Esophagus muscularis mucosa (tissue), 4 donors: ENCODE results near the gene PTPRN2. TPM values are rescaled to one million over a fixed set of nuclear protein-coding genes. Genes with fewer than 3 reads are reported as not detected.
A peak's percentile ranks its signal among the peaks of the same experiment; 100 is the strongest.

Experiments used
- DNase-seq: peaks from one replicate; pipeline ENCODE4 v3.0.0-alpha.2; 2017; ENCODE audit errors: extremely low spot score
- H3K27ac ChIP-seq, 4 donors: fragments of 200-600 bp; sonication (generic); replicated peaks in 1 of 4; 1 replicate in 3 of 4; 2 replicates in 1 of 4; pipeline ENCODE4 v1.5.1; 2016 to 2019; ENCODE audit warnings: mild to moderate bottlenecking in 1 of 4
- H3K27me3 ChIP-seq, 4 donors: fragments of 200-600 bp; sonication (generic); one replicate each; pipeline versions ENCODE4 v1.5.1 to v1.6.0; 2016 to 2019
- H3K36me3 ChIP-seq, 4 donors: fragments of 200-600 bp; sonication (generic); one replicate each; pipeline ENCODE4 v1.5.1; 2016 to 2019
- H3K4me1 ChIP-seq, 4 donors: fragments of 200-600 bp; sonication (generic); one replicate each; pipeline ENCODE4 v1.5.1; 2016 to 2019
- H3K4me3 ChIP-seq, 4 donors: fragments of 200-600 bp; sonication (generic); 1 replicate in 2 of 4; 2 replicates in 2 of 4; pipeline ENCODE4 v1.5.1; 2016 to 2019; ENCODE audit warnings: mild to moderate bottlenecking in 4 of 4, moderate library complexity in 1 of 4
- H3K9me3 ChIP-seq, 4 donors: fragments of 200-600 bp; sonication (generic); 1 replicate in 3 of 4; 2 replicates in 1 of 4; pipeline ENCODE4 v1.5.1; 2016 to 2019
- EP300 ChIP-seq: sonication (generic); formaldehyde crosslinking; IDR thresholded peaks from one replicate; pipeline ENCODE4 v1.6.1; 2017; ENCODE audit warnings: antibody characterized with exemption
- POLR2A ChIP-seq: fragments of 450-650 bp; IDR thresholded peaks from one replicate; pipeline ENCODE4 v1.6.1; 2017; ENCODE audit warnings: antibody characterized with exemption, moderate library complexity, mild to moderate bottlenecking, low read depth
- POLR2AphosphoS5 ChIP-seq, 2 donors: sonication (generic); formaldehyde crosslinking; IDR thresholded peaks; one replicate each; pipeline ENCODE4 v1.6.1; 2017; ENCODE audit warnings: antibody characterized with exemption in 2 of 2
- WGBS: methylation state at CpG from one replicate; pipeline ENCODE4 v1.1.5; 2018; 5-methylcytosine and 5-hydroxymethylcytosine counted together
- intact Hi-C: fragments of 100-400 bp; cut with DNase I; formaldehyde crosslinking; loops from one replicate; pipeline ENCODE4 v1.15.1; 2023
- total RNA-seq, 4 donors: library from RNA; depleted of rRNA; stranded (reverse); fragments of >200 nt; gene quantifications; one replicate each; pipeline versions ENCODE4 v1.1.0 to v1.2.1, GENCODE V29; 2016
- TF ChIP-seq, protein P1 (sequence below), 3 experiments: fragments of 200-600 bp in 2 of 3; fragments of 450-650 bp in 1 of 3; sonication (generic) in 2 of 3; IDR thresholded peaks; one replicate each; pipeline ENCODE4 v1.5.1; 2017 to 2019; ENCODE audit warnings: antibody characterized with exemption in 3 of 3, mild to moderate bottlenecking in 2 of 3, moderate library complexity in 1 of 3

The PTPRN2 gene
- total RNA-seq, 4 donors from 2014 or later, result 2.1 to 3.1 (median 3.1) TPM

DNA sequence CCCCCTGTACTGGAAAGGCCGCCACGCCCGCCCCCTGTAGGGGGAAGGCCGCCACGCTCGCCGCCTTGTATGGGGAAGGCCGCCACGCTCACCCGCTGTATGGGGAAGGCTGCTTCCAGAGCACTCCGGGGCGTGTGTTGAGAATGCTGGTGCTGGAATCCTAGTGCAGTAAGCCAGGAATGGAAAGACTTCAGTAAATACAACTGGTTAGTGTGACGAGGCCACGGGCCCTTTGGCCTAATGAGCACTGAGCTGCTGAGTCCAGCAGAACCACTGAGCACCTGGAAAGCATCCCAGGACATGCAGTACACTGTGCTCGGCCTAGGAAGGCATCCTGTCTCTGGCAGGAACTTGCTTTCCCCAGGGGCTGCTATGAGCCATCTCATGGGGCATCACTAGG, 398.9 kb downstream of the PTPRN2 start:
- 96% methylated on average over 13 of the region's 15 CpGs for WGBS
- TF ChIP-seq, protein P1, sequence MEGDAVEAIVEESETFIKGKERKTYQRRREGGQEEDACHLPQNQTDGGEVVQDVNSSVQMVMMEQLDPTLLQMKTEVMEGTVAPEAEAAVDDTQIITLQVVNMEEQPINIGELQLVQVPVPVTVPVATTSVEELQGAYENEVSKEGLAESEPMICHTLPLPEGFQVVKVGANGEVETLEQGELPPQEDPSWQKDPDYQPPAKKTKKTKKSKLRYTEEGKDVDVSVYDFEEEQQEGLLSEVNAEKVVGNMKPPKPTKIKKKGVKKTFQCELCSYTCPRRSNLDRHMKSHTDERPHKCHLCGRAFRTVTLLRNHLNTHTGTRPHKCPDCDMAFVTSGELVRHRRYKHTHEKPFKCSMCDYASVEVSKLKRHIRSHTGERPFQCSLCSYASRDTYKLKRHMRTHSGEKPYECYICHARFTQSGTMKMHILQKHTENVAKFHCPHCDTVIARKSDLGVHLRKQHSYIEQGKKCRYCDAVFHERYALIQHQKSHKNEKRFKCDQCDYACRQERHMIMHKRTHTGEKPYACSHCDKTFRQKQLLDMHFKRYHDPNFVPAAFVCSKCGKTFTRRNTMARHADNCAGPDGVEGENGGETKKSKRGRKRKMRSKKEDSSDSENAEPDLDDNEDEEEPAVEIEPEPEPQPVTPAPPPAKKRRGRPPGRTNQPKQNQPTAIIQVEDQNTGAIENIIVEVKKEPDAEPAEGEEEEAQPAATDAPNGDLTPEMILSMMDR (IDR thresholded peaks at IDR 0.05), result no peak
- TF ChIP-seq EP300 (no peak), POLR2A (no peak), POLR2AphosphoS5 (IDR thresholded peaks at IDR 0.05) (no peak)
- Histone ChIP-seq H3K36me3 (no peaks in the 10 kb centered on the region), H3K27ac (no peak overlapping the region), H3K4me1 (no peaks in the 10 kb centered on the region), H3K4me3 (no peak overlapping the region), H3K27me3 (no peaks in the 10 kb centered on the region), H3K9me3 (peaks cover 0 to 10% (median 0%) of the 10 kb centered on the region in 4 donors)
- intact Hi-C loops, result no loop called here
- no peak for DNase-seq

DNA sequence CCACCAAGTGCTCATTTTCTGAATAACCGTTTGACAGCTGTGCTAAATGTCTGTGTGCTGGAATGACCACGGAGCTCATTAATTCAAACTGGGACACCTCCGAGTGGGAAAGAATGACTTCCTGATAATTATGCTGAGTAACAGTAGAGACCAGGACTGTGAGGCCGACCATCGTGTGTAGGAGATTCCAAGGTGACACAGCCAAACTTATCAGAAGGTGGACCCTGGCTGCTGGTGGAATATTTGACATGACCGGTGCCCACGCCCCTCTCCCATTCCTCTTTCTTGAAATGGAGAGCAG, 400.0 kb downstream of the PTPRN2 start:
- intact Hi-C loops, result no loop called here

DNA sequence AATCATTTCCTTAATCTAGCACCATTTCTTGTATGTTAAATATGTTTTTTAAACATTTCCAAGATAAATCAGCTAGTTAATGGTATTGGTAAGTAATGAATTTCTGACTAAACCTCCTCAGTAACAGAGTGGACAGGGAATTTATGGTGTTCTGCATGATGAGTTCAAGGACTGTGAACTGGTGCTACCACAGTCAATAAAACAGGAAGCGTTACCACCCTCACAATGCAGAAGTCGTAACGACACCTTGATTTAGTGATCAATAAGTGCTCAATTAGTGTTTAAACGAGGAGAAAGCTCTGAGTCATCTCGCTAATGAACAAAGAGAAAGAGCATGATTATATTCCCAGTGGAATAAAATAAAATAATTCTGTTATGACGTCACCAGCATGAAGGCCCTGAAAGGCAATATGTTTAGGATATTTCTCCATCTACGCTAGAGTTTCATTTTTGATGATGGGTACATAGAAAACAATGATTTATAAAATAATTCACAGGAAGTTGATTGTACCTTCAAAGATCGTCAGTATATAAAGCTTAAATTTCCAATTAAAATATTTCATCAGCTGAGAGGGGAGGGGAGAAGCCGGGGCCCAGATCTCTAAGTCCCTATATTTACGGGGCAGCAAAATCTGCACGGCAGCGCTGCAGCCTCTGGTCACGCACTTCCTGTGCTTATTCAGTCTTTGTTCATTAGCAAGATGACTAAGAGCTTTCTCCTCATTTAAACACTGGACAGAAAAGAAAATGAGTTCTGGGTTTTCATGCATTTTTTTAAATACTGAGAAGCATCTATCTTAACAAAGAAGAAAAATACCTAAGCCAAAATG, 400.5 kb downstream of the PTPRN2 start:
- Histone ChIP-seq H3K36me3 (no peaks in the 10 kb centered on the region), H3K27me3 (no peaks in the 10 kb centered on the region), H3K9me3 (peaks cover 0 to 15% (median 7%) of the 10 kb centered on the region in 4 donors), H3K4me1 (no peaks in the 10 kb centered on the region), H3K27ac (no peak overlapping the region), H3K4me3 (no peak overlapping the region)
- TF ChIP-seq EP300 (no peak), POLR2AphosphoS5 (IDR thresholded peaks at IDR 0.05) (no peak), POLR2A (no peak)
- TF ChIP-seq, protein P1 (IDR thresholded peaks at IDR 0.05), result no peak
- 75% methylated on average over 13 of the region's 13 CpGs for WGBS
- intact Hi-C loops, result no loop called here
- no peak for DNase-seq

More for the DNA sequence above, 400.0 kb downstream of the PTPRN2 start:
- 84% methylated on average over 7 of the region's 7 CpGs for WGBS
- Histone ChIP-seq H3K4me3 (no peak overlapping the region), H3K9me3 (peaks cover 0 to 16% (median 4%) of the 10 kb centered on the region in 4 donors), H3K27ac (no peak overlapping the region), H3K36me3 (no peaks in the 10 kb centered on the region), H3K27me3 (no peaks in the 10 kb centered on the region), H3K4me1 (no peaks in the 10 kb centered on the region)
- no peak for DNase-seq
- TF ChIP-seq POLR2A, result no peak
- no peak for TF ChIP-seq POLR2AphosphoS5 (IDR thresholded peaks at IDR 0.05)
- TF ChIP-seq, protein P1 (IDR thresholded peaks at IDR 0.05), result no peak
- no peak for TF ChIP-seq EP300

DNA sequence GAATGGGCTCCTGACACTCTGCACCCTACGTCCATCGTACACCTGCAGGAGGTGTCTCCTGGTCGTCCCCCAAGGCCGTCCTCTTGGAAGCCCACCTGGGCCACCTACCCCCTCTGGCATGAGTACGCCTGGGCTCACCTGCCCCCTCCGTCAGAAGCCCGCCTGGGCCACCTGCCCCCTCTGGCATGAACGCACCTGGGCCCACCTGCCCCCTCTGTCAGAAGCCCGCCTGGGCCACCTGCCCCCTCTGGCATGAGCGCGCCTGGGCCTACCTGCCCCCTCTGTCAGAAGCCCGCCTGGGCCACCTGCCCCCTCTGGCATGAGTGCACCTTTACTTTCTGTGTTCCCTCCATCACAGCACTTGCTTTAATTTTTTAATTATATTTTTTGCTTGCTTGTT, 401.2 kb downstream of the PTPRN2 start:
- no peaks in the 10 kb centered on the region for H3K4me1 ChIP-seq
- intact Hi-C loops, result no loop called here
- H3K36me3 ChIP-seq, result no peaks in the 10 kb centered on the region
- WGBS, result 91% methylated on average over 12 of the region's 12 CpGs
- H3K27me3 ChIP-seq, result no peaks in the 10 kb centered on the region
- no peak overlapping the region for H3K4me3 ChIP-seq
- TF ChIP-seq POLR2AphosphoS5 (IDR thresholded peaks at IDR 0.05), result no peak
- peaks cover 0 to 15% (median 7%) of the 10 kb centered on the region in 4 donors for H3K9me3 ChIP-seq
- no peak overlapping the region for H3K27ac ChIP-seq
- peak; percentile 50 for DNase-seq

DNA sequence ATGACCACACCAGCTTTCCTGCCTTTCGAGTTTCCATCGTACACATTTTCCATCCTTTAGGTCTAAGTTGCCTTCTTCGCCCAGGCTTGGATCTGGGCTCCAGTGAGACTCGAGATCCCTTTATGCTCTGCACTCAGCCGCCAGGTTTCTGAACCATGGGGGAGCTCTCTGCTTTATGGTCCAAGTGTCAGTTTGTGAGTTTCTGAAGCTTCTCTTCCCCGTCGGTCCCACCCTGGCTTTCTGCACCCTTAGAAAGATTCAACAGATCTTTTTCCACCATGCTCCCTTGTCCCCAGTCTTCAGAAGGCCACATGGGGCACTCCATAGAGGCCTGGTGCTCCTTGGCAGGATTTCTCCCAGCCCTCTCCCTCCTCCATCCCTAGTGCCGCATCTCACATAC, 402.0 kb downstream of the PTPRN2 start:
- Histone ChIP-seq H3K9me3 (peaks cover 0 to 15% (median 7%) of the 10 kb centered on the region in 4 donors), H3K4me3 (no peak overlapping the region), H3K4me1 (no peaks in the 10 kb centered on the region), H3K36me3 (no peaks in the 10 kb centered on the region), H3K27me3 (no peaks in the 10 kb centered on the region), H3K27ac (no peak overlapping the region)
- intact Hi-C loops, result no loop called here
- TF ChIP-seq EP300, result no peak
- 92% methylated on average over 8 of the region's 8 CpGs for WGBS
- peak; percentile 85 for DNase-seq

DNA sequence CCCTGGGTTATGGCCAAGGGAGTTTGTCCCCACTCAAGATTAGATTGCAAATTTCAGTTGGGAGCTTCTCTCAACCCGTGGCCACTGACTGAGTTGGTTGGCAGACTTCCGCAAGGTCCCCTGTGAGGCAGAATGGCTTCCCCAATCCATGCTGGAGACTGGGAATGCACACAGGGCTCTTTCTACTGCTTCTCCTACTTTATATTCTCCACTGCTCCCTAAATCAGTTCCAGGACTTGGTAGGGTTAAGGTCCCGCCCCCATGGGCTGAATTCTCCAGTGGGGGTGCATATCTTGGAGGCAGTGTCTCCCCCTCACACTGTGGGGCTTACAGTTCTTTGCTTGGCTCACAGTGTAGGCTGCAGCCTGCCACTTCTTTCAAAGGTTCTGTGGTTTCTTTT, 404.2 kb downstream of the PTPRN2 start:
- no peaks in the 10 kb centered on the region for H3K27me3 ChIP-seq
- intact Hi-C loops, result no loop called here
- H3K4me3 ChIP-seq, result no peak overlapping the region
- no peaks in the 10 kb centered on the region for H3K36me3 ChIP-seq
- TF ChIP-seq EP300 (no peak), POLR2AphosphoS5 (IDR thresholded peaks at IDR 0.05) (no peak), POLR2A (no peak)
- TF ChIP-seq, protein P1 (IDR thresholded peaks at IDR 0.05), result no peak
- peaks cover 0 to 20% (median 7%) of the 10 kb centered on the region in 4 donors for H3K9me3 ChIP-seq
- no peaks in the 10 kb centered on the region for H3K4me1 ChIP-seq
- DNase-seq, result peak; percentile 79
- 74% methylated on average over 3 of the region's 3 CpGs for WGBS
- H3K27ac ChIP-seq, result no peak overlapping the region
